NCI-H2227 (cell line): ENCODE data around the gene CHURC1.
A peak's percentile ranks its signal among the peaks of the same experiment; 100 is the strongest.

Source experiments
- DNase-seq: peaks from one replicate; lab custom pipeline; 2025; ENCODE audit not compliant: unreplicated experiment; lab: John Stamatoyannopoulos, UW

Gene CHURC1

DNA sequence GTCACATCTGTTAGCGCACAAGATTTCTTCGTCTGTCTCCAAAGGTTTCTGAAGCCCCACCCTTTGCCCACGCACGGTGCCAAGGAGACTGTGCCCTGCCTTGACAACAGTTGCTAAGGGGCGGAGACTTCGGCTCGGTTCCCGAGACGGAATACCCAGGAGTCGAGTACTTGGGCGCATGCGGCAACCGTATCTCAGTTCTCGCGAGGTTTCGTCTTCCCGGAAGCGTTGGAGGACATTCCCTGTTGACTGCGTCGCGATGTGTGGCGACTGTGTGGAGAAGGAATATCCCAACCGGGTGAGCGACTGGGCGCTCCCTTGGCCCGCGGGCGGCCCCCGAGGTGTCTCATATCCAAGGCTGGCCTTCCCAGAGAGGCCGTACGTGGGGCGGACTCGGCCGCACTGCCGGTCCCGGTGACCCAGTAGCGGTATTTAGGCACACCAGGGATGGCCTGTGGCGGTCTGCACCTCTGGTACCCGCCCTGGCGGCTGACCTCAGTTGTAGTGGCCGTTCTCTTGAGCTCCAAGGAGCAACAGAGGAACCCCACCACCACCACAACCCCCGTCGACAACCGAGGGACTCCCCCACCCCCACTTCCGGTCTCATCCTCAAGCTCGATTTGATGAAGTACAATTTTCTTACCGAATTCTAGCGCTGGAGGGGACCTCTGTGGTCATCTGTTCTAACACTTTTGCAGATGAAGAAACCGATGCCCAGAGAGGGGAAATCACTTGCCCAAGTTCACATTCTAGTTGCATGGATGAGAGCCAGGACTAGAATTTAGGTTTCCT is at the start of gene CHURC1:
CHURC1 (plus strand) TSS at position 219 of the 792 bp plus-strand sequence; CDS start at position 260, 41 bp downstream.
- peak; percentile 100 for DNase-seq

DNA sequence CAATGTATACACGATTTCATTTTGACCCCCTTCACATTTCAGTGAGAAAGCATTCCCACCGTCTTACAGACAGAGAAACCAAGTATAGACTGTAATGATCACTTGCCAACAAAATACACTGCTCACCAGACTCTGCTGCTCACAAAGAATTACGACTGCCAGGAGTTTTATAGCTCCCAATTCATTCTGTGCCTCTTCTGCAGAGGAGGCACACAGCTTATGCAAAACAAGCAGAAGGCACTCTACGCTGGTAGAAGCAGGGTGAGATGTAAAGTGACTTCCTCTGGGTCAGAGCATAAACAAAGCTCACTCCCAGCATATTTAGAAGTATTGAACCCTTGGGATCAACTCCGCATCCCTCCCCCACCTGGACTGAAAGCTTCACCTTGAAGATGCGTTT is 49.1 kb upstream of the CHURC1 start:
- DNase-seq, result no peak

DNA sequence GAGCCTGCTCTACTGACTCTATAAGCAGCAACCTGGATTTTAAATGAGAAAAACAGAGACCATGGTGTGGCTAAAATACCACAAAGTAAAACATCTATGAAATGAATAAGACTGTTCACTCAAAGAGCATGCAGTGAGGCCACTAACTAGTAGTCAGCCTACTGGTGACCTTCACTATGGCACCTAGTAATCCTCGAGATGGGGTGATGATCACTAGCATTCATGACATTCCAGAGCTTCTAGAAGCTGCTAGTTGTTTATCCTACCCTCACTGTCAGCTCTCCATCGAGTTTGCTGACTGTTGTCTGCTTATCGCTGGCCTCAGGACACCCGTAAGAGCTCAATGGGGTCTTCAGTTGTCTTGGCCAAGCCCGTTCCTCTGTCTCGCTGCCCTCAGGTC is 48.3 kb upstream of the CHURC1 start:
- DNase-seq, result no peak

DNA sequence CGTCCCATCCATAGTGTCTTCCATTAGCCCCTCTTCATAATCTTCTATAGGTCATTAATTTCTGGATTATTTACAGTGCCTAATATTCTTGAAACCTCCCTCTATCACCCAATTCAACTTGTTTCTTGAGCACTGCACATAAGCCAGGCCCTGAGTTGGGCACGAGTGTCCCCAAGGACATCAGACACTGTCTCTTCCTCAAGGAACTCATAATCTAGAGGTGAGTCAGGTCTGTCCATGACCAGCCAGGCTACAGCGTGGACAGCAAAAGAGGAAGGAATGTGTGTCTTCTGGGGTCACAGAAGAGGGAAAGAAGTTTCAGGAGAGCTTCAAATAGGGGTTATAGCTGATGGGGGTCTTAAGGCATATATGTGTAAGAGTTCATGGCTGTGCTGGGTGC is 47.1 kb upstream of the CHURC1 start:
- no peak for DNase-seq

DNA sequence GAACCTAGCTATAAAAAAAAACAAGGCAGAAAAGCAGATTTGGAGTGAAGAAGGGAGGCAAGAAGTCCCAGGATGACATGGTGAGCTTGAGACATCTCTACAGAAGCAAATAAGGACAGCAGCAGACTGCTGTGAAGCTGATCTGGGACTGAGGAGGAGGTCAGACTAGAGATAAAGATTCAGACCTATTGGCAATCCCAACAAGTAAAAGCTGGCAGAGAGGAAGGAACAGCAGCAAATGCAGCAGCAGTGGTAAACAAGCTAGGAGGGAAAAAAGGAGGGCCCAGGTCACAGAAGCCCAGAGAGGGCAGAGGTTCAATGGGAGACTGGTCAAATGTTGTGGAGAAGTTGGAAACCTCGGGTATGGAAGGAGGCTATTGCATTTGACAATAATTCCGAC is 45.9 kb upstream of the CHURC1 start:
- no peak for DNase-seq

DNA sequence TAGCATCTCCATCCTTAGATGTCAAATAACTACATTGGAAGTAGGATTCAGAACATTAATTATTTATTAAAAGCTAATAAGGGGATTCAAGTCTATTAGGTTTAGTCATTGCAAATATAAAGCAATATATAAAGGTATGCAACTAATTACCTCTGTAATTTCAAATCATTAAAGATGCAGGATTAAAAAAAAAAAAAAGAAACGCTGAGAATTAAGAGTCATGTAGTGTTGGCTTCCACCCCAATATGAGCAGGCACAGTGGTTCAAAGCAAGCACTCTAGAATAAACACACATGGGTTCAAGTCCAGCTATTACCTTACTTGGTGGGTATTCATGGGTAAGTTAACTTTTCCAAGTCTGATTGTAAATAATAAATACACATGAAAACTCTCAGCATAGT is 45.4 kb upstream of the CHURC1 start:
- DNase-seq, result no peak

DNA sequence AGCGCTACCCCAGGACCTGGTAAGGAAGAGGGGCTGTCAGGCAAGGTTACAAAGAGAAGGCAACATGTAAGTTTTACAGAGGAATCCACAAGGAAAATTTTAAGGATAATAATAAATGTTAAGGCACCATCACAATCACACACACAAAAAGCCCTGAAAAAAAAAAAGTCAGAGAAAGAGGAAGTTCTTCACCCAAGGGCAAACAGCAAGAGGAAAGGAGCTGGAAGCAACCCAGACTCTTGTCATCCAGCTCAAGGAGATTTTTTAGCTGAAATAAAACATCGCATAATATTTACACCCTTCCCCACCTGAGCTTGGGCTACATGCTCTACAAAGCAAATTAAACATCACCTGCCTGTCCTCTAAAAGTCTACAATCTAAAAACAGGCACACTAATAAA is 44.1 kb upstream of the CHURC1 start:
- DNase-seq, result no peak

DNA sequence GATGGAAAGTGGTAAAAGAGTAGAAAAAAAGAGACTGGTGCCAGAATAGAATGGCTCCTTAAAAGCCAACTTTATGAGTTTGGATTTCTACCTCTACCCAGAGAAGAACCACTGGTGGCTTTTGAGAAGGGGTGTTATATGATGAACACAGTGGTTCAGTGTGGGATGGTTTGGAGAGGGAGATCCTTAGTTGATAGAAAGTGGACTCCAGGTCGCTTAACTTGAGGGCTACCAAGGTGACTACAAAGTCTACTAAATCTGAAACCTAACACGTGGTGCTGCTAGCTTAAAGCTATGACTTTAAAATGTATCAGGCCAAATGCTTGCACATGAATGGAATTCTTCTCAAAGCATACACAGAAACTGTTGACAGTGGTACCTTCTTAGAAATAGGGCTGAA is 42.9 kb upstream of the CHURC1 start:
- no peak for DNase-seq

DNA sequence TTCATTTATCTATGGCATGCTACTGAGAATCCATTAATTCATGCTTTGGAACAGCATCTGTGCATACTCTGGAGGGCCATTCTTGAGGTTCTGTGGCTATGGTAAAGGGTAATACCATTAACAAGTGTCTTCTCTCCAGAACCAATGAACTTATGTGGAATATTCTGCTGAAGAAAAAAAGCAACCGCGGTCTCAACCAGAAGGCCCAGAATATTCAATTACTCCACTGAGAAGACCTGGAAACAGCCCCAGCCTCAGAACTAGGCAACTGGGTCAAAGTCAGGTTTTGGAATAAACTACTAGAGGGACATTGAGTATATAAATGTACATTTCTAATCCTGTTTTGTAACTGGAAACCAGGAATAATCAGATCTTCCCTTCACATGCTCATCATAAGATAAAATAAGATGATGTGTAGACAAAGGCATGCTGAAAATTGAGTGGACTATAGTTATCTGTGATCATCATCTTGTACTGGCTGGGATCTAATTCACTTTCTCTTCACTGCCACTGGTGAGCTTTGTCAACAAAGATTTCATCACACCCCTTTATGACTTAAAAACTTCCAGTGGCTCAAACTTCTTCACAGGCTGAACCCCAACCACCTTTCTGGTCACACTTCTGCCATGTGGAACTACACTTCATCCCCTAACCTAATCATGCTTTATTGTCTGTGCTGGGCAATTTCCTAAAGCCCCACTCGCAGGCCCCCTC is 40.6 kb upstream of the CHURC1 start:
- no peak for DNase-seq

DNA sequence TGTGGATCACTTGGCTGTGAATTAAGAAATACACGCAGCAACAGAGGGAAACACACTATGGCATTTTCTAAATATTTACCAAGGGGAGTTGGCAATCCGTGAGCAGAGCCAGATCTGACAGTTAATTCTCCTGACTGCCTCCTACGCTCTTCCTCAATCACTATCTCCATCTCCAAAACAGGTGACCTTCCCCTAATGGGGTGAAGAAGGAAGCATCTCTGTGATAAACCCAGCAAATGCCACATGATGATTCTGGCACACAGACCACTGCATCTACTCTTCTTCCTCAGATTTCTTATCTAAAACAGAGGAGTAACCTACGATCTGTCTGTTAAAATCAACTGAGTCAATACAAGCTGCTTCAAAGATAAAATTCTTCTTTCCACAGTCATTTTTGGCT is 38.9 kb upstream of the CHURC1 start:
- no peak for DNase-seq

DNA sequence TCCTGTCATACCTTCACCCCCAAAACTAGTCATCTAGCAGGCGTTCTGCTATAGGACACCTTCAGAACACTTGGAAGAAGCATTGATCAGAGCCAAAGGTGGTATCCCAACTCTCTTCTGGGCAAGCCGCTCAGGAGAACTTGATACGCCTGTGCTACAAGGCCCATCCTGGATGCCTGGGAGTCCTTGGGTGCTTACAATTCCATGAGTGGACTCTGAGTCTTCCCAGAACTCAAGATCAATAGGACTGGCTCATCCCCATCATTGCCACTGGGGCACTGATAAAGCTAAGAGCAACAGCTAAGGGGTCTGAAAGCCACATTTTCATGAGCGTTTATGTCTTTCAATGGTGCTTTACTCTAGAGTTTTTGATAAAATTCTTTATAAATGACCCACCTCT is 36.4 kb upstream of the CHURC1 start:
- no peak for DNase-seq

DNA sequence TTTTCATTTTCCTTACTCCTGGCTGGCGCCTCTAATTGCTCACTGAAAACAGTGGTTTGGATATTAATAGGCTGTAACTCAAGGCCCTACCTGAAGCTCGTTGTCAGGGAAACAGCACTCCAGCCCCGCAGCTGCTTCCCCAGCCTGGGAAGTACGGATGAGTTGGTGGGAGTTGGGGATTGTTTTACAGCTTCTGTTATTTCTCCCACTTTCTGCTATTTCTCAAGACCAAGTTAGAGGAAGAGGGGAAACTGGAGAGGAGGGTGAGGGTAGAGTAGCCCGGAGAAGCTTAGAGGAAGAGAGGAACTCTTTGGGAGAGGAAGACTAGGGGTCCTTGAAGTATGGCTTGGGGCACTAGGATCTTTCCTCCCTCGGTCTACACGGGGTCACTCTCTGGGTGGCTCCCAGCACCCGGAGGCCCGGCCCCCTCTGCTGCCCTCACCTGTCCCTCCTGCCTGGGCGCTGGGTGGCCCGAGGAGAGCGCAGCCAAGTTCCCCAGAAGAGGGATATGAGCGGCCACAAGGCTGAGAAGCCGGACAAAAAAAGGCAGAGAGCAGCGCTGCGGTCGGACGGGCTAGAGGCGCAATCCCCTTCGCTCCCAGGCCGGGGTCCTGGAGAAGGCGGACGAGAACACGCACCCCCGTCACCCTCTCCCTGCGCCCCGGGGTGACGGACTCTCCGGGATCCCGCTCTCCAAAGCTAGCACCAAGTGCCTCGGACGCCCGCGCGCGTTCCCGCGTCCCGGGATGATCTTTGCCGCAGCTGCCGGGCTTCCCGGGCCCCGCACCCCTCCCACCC is 35.2 kb upstream of the CHURC1 start:
- peak; percentile 14 for DNase-seq

DNA sequence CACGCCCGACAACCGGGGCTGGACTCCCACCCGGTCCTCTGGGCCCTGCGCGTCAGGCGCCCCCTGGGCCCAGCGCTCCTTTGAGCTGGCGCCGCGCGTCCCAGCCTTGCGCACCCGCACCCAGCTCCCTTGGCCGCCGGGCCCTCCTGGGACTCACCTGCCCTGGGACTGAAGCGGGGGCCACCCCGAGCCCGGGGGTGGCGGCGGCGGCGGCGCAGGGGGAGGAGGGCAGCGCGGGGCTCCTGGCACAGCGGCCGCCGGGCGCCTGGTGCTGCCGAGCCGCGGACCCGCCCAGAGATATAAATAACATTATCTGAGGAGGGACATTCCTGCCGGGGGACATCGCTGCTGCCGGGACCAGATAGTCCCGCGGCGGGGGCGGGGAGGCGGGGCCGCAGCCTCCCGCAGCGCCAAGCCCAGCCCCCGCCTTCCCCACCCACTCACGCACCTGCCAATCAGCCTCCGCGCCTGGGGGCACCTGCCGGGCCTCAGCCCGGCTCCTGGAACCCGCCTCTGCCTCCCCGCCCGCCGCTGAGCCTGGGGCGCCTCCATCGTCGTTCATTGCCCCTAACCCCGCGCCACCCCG is 34.5 kb upstream of the CHURC1 start, which contains the start of gene SPTB:
SPTB (minus strand) TSS at position 273 of the 586 bp plus-strand sequence. CDS start 56,813 bp downstream, outside the sequence.
- peak; percentile 61 for DNase-seq

DNA sequence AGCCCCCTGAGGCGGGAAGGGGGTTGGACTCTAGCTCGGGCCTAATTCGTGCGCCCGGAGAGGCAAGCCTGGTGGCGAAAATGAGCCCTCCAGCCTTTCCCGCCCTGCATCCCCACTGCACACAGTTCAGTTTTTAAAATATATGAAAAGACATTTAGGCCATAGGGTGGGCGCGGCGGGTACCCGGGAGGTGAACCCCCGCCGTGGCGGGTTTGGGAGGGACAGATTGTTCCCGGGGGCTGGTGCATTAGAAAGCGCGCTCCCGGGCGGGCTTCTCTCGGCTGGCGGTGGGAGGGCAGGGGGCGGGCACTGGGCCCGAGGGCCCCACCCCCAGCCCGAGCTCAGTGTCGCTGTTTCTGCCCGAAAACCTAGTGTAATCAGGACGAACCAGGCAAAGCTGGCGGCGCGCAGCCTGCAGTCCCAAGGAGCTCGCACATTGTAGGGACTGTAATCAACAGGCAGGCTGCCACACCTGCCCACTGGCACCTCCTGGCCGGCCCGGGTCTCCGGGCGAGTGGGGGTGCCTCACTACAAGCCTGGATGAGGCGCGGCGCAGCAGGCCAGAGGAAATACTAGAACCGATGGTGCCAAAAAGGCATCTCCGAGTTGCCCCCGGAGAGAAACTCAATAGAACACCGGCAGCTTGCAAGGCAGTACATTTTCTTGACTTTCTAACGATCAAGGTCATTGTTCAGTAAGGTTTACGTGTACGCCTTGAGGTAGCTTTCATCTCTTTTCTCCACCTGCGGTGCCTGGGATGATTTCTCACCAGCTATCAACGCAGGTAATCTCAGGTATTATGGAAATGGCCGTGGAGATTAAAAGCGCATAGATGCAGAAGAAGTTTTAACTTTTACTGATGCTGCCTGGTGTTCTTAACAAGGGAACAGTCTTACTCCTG is 33.8 kb upstream of the CHURC1 start:
- peak; percentile 72 for DNase-seq

DNA sequence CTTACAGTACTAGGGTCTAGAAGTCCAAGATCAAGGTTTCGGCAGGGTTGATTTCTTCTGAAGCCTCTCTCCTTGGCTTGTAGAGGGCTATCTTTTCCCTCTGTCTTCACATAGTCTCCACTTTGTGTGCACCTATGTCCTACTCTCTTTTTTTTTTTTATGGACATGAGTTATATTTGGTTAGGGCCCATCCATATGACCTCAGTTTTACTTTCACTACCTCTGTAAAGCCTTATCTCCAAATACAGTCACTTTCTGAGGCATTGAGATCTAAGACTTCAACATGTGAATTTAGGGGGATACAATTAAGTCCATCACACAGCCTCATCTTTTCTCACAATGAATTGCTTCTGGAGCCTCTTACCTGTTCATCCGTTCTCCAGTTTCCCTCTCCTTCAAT is 28.7 kb upstream of the CHURC1 start:
- no peak for DNase-seq

DNA sequence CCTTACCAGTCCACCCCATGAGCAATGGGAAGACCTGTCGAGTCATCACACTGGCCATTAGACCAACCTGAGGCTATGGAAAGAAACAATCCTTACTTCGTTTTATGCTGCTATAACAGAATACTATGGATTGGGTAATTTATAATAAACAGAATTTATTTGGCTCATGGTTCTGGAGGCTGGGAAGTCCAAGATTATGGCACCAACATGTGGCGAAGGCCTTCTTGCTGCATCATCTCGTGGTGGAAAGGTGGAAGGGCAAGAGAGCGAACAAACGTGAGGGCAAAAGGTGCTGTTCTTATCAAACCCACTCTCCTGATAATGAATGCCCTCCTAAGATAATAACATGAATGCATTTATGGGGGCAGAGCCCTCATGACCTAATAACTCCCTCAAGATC is 24.9 kb upstream of the CHURC1 start:
- DNase-seq, result no peak

DNA sequence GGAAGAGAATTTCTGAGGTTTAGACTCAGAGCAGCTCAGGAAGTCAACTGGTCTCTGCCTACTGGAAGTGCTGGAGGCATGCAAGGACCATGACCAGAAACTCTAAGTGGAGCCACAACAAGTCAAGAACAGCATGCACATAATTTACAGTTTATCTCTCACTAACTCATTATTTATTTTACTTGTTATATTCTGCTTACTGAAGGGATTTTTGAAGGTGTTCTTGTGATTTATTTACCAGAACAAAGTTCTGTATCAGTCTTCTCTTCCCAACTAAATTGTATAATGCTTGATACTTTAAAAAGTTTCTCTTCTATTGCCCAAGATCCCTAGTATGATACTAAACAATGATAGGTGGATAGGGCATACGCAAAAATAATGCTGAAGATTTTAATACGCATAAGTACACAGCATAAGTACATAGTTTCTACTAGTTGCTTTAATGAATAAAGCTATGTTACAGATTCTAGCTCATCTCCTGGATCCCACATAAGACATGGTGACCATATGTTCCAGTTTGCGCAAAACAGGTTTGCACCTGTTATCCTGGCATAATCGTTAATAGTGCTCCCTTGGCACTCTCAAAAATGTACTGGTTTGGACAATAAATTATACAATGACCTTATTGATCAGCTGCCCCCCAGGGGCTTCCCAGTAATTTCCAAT is 22.9 kb upstream of the CHURC1 start:
- DNase-seq, result no peak

DNA sequence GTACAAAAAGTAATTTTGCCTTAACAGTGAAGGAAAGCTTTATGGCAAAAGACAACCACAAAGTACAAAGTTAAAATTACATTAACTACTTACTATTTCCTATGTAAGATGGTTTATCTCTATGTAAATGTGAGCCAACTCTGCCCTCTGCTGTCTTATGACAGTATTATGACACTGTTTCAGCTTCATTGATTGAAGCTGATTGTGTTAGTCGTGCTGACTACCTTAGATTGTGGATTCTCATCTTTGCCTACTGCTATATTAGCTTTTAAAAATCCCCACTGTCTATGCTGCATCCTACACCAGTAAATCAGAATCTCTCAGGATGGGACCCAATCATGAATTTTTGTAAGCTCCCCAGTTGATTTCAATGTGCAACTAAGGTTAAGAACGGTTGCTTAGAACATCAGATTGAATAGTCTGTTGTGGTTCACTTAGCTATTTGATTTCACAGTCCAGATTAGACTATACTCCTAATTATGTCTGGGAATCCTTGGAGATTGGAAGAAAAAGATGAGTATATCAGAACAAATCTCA is 22.3 kb upstream of the CHURC1 start:
- DNase-seq, result peak; percentile 62

DNA sequence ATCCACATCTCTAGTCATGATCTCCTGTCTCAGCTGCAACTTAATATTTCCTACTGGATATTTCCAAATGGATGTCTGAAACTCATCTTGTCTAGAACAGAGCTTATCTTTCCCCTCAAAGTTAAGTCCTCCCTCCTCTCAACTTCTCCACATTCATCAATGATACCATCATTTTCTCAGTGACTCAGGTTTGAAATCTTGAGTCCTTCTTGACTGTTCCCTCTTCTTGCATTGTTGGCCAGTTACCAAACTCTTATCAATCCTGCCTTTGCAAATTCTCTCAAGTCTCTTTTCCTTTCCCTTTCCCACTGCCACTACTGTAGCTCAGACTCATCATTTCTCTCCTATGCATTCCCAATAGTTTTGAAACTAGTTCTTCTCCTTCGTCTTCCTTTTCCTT is 14.3 kb upstream of the CHURC1 start:
- no peak for DNase-seq
